WTC11 (cell line): ENCODE data around the gene NPL. TPM values are rescaled to one million over a fixed set of nuclear protein-coding genes. Genes with fewer than 3 reads are reported as not detected.
A peak's percentile ranks its signal among the peaks of the same experiment; 100 is the strongest.

Source experiments
- AR ChIP-seq: fragments of 250-450 bp; sonication (Bioruptor Pico); IDR thresholded peaks from 2 replicates; pipeline ENCODE4 v1.9.0; 2021; ENCODE audit warnings: mild to moderate bottlenecking
- CREM ChIP-seq: sonication (generic); formaldehyde crosslinking; IDR thresholded peaks from 2 replicates; pipeline ENCODE4 v1.8.1; 2022; ENCODE audit warnings: mild to moderate bottlenecking, missing genetic modification reagents, moderate library complexity
- E2F1 ChIP-seq: sonication (generic); formaldehyde crosslinking; IDR thresholded peaks from 2 replicates; pipeline ENCODE4 v1.8.0; 2022; ENCODE audit warnings: mild to moderate bottlenecking, missing genetic modification reagents
- E2F4 ChIP-seq: sonication (generic); formaldehyde crosslinking; IDR thresholded peaks from 2 replicates; pipeline ENCODE4 v1.8.1; 2022; ENCODE audit warnings: low read depth, mild to moderate bottlenecking, moderate library complexity, missing genetic modification reagents, borderline replicate concordance
- EMX1 ChIP-seq: fragments of 250-450 bp; sonication (Bioruptor Pico); IDR thresholded peaks from 2 replicates; pipeline ENCODE4 v1.8.0; 2021; ENCODE audit warnings: mild to moderate bottlenecking
- HMGXB4 ChIP-seq: sonication (generic); formaldehyde crosslinking; IDR thresholded peaks from 2 replicates; pipeline ENCODE4 v1.8.1; 2023; ENCODE audit warnings: mild to moderate bottlenecking, moderate library complexity, missing genetic modification reagents
- MLX ChIP-seq: sonication (generic); formaldehyde crosslinking; IDR thresholded peaks from 2 replicates; pipeline ENCODE4 v1.8.1; 2023; ENCODE audit warnings: mild to moderate bottlenecking, missing genetic modification reagents, moderate library complexity
- NFATC4 ChIP-seq: fragments of 250-450 bp; sonication (Bioruptor Pico); IDR thresholded peaks from 2 replicates; pipeline ENCODE4 v1.9.0; 2021; ENCODE audit warnings: mild to moderate bottlenecking
- RORB ChIP-seq: fragments of 250-450 bp; sonication (Bioruptor Pico); IDR thresholded peaks from 2 replicates; pipeline ENCODE4 v1.9.0; 2021; ENCODE audit warnings: mild to moderate bottlenecking
- SMAD4 ChIP-seq: sonication (generic); formaldehyde crosslinking; IDR thresholded peaks from 2 replicates; pipeline ENCODE4 v1.8.0; 2022; ENCODE audit warnings: mild to moderate bottlenecking, missing genetic modification reagents
- SOX15 ChIP-seq: fragments of 250-450 bp; sonication (Bioruptor Pico); IDR thresholded peaks from 2 replicates; pipeline ENCODE4 v1.9.0; 2021; ENCODE audit warnings: mild to moderate bottlenecking
- TCF7 ChIP-seq: sonication (generic); formaldehyde crosslinking; IDR thresholded peaks from 2 replicates; pipeline ENCODE4 v1.8.0; 2022; ENCODE audit warnings: mild to moderate bottlenecking, low read depth, missing genetic modification reagents, moderate library complexity
- TEAD1 ChIP-seq: sonication (generic); formaldehyde crosslinking; IDR thresholded peaks from 2 replicates; pipeline ENCODE4 v1.8.0; 2022; ENCODE audit warnings: mild to moderate bottlenecking, missing genetic modification reagents
- TP53 ChIP-seq: sonication (generic); formaldehyde crosslinking; IDR thresholded peaks from 2 replicates; pipeline ENCODE4 v1.8.1; 2023; ENCODE audit warnings: mild to moderate bottlenecking, missing genetic modification reagents
- ZBTB21 ChIP-seq: sonication (generic); formaldehyde crosslinking; IDR thresholded peaks from 2 replicates; pipeline ENCODE4 v1.8.1; 2023; ENCODE audit warnings: mild to moderate bottlenecking, missing genetic modification reagents, borderline replicate concordance
- ZNF219 ChIP-seq: sonication (generic); formaldehyde crosslinking; IDR thresholded peaks from 2 replicates; pipeline ENCODE4 v1.8.0; 2023; ENCODE audit warnings: missing genetic modification reagents, mild to moderate bottlenecking, borderline replicate concordance
- ZNF396 ChIP-seq: fragments of 250-450 bp; sonication (Bioruptor Pico); IDR thresholded peaks from 2 replicates; pipeline ENCODE4 v1.8.0; 2021; ENCODE audit warnings: mild to moderate bottlenecking, moderate library complexity, borderline replicate concordance
- ZNF425 ChIP-seq: fragments of 250-450 bp; sonication (Bioruptor Pico); conservative IDR thresholded peaks from 2 replicates; pipeline ENCODE4 v1.9.0; 2021; ENCODE audit warnings: mild to moderate bottlenecking
- ZNF532 ChIP-seq: fragments of 250-450 bp; sonication (Bioruptor Pico); IDR thresholded peaks from 2 replicates; pipeline ENCODE4 v1.9.0; 2021; ENCODE audit warnings: mild to moderate bottlenecking, borderline replicate concordance
- ZNF671 ChIP-seq: fragments of 250-450 bp; sonication (Bioruptor Pico); IDR thresholded peaks from 2 replicates; pipeline ENCODE4 v1.8.0; 2021; ENCODE audit warnings: mild to moderate bottlenecking
- ZSCAN18 ChIP-seq: fragments of 250-450 bp; sonication (Bioruptor Pico); IDR thresholded peaks from 2 replicates; pipeline ENCODE4 v2.1.2; 2022; ENCODE audit warnings: mild to moderate bottlenecking, moderate library complexity
- total RNA-seq: library from RNA; stranded (reverse); gene quantifications from 3 replicates; pipeline ENCODE4 v1.2.3, GENCODE V29; 2021

Gene NPL
- total RNA-seq, 1 experiment from 2014 or later: 3.6 TPM

- TF ChIP-seq E2F4 (CRISPR knock-in tag): peak; percentile 69; the same call in 1 of the 2 replicates
- TF ChIP-seq ZNF219: no peak
- TF ChIP-seq TEAD1: peak; percentile 81; the same call in 1 of the 2 replicates
- no peak for TF ChIP-seq SOX15 (CRISPR knock-in tag)
- no peak for TF ChIP-seq ZNF396
- no peak for TF ChIP-seq RORB (CRISPR knock-in tag)
- no peak for TF ChIP-seq AR (CRISPR knock-in tag)
- no peak for TF ChIP-seq ZBTB21 (CRISPR knock-in tag)
- no peak for TF ChIP-seq EMX1 (CRISPR knock-in tag)
- TF ChIP-seq MLX (CRISPR knock-in tag): no peak
- no peak for TF ChIP-seq ZSCAN18
- peak; percentile 80 for TF ChIP-seq CREM
- TF ChIP-seq ZNF532 (CRISPR knock-in tag): no peak
- TF ChIP-seq E2F1: peak; percentile 43; the same call in 1 of the 2 replicates
- TF ChIP-seq TCF7 (CRISPR knock-in tag): no peak
- TF ChIP-seq ZNF425 (CRISPR knock-in tag): no peak
- TF ChIP-seq ZNF671 (CRISPR knock-in tag): peak; percentile 57; the same call in 1 of the 2 replicates
- TF ChIP-seq TP53 (CRISPR knock-in tag): peak; percentile 86; the same call in 1 of the 2 replicates
- peak; percentile 95 for TF ChIP-seq HMGXB4 (CRISPR knock-in tag)
- no peak; the same call in 1 of the 2 replicates for TF ChIP-seq SMAD4 (CRISPR knock-in tag)
- no peak for TF ChIP-seq NFATC4 (CRISPR knock-in tag)
Measured at GRCh38 chr1:182839209-182840066, 49.9 kb downstream of the NPL start, which contains the start of gene DHX9 (continued).
